CD4-positive, alpha-beta T cell treated with Interferon gamma for 1 hour (primary cell): Measurements from ENCODE around the gene BCL10.

ENCODE experiments used
- DNase-seq: peaks from one replicate; pipeline ENCODE4 v3.0.0-alpha.2; 2020

BCL10 gene

GRCh38 chr1:85276215-85276977 is at the start of gene BCL10:
Gene BCL10 (minus strand): TSS chr1:85276632. CDS start chr1:85276352, 280 bp downstream.
- peak; percentile 98 for DNase-seq

GRCh38 chr1:85325920-85326319 is 49.5 kb upstream of the BCL10 start:
- no peak for DNase-seq

- DNase-seq: no peak
Measured at GRCh38 chr1:85323770-85324169, 47.3 kb upstream of the BCL10 start.

GRCh38 chr1:85322655-85323054 is 46.2 kb upstream of the BCL10 start:
- DNase-seq: no peak

- DNase-seq: no peak
Measured at GRCh38 chr1:85321237-85321964, 45.0 kb upstream of the BCL10 start.

- DNase-seq: no peak
Measured at GRCh38 chr1:85320371-85321131, 44.1 kb upstream of the BCL10 start.

GRCh38 chr1:85319931-85320330 is 43.5 kb upstream of the BCL10 start:
- DNase-seq: no peak

GRCh38 chr1:85319491-85319890 is 43.1 kb upstream of the BCL10 start:
- DNase-seq: no peak

- DNase-seq: no peak
Measured at GRCh38 chr1:85318217-85318616, 41.8 kb upstream of the BCL10 start.

GRCh38 chr1:85317560-85317959 is 41.1 kb upstream of the BCL10 start:
- DNase-seq: no peak

GRCh38 chr1:85316321-85316720 is 39.9 kb upstream of the BCL10 start:
- no peak for DNase-seq

- DNase-seq: no peak
Measured at GRCh38 chr1:85315789-85316188, 39.4 kb upstream of the BCL10 start.

GRCh38 chr1:85314726-85315125 is 38.3 kb upstream of the BCL10 start:
- no peak for DNase-seq

- DNase-seq: no peak
Measured at GRCh38 chr1:85313888-85314696, 37.7 kb upstream of the BCL10 start.

GRCh38 chr1:85311818-85312217 is 35.4 kb upstream of the BCL10 start:
- DNase-seq: no peak

GRCh38 chr1:85308833-85309350 is 32.5 kb upstream of the BCL10 start:
- no peak for DNase-seq

GRCh38 chr1:85307987-85308832 is 31.8 kb upstream of the BCL10 start:
- DNase-seq: peak; percentile 51

- no peak for DNase-seq
Measured at GRCh38 chr1:85306236-85306635, 29.8 kb upstream of the BCL10 start.

- DNase-seq: no peak
Measured at GRCh38 chr1:85303440-85304162, 27.2 kb upstream of the BCL10 start.

GRCh38 chr1:85300140-85300539 is 23.7 kb upstream of the BCL10 start:
- DNase-seq: no peak
